GM12873 (cell line): ENCODE measurements around the gene MADD.

Experiments used
- TF ChIP-seq, protein P1 (sequence below): IDR thresholded peaks from 2 replicates; pipeline ENCODE4 v1.5.1; 2012; ENCODE audit warnings: low read depth, mild to moderate bottlenecking, moderate library complexity, low read length, control low read depth; ENCODE audit not compliant: insufficient read depth; ENCODE audit errors: missing control alignments

The MADD gene

DNA sequence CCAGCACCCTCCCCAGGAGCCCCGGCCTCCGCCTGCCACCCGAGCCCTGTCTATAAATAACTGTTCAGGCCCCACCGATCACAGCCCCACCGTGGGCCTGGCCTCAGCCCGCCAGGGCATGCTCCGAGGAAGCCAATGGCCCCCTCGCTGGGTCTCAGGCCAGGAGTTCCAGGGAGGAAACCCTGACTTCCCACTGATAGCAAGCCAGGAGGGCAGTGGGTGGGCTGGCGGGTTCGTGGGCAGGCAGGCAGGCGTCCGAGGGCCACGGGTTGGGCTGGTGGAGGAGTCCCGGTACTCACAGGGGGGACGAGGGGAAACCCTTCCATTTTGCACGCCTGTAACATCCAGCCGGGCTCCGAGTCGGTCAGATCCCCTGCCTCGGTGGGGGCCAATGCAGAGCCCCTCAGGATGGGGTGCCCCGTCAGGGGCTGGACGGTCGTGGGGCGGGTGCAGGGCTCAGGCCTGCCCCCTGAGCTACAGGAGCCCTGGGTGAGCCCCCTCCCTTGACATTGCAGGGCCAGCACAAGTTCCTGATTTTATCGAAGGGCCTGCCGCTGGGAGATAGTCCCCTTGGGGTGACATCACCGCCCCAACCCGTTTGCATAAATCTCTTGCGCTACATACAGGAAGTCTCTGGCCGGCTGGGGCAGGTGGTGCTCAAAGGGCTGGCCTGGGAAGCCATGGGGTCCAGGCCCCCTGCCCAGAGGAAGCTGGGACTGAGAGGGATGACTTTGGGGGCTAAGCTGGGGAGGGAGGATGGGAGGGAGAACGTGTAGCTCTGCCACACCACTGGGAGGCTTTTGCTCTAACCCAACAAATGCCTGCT lies 108.3 kb downstream of the MADD start, which contains the start of gene SPI1:
Gene SPI1, minus strand, starts transcription at position 538 of the 826 bp plus-strand sequence. Its CDS starts 194 bp downstream, at position 344.
- TF ChIP-seq, protein P1, sequence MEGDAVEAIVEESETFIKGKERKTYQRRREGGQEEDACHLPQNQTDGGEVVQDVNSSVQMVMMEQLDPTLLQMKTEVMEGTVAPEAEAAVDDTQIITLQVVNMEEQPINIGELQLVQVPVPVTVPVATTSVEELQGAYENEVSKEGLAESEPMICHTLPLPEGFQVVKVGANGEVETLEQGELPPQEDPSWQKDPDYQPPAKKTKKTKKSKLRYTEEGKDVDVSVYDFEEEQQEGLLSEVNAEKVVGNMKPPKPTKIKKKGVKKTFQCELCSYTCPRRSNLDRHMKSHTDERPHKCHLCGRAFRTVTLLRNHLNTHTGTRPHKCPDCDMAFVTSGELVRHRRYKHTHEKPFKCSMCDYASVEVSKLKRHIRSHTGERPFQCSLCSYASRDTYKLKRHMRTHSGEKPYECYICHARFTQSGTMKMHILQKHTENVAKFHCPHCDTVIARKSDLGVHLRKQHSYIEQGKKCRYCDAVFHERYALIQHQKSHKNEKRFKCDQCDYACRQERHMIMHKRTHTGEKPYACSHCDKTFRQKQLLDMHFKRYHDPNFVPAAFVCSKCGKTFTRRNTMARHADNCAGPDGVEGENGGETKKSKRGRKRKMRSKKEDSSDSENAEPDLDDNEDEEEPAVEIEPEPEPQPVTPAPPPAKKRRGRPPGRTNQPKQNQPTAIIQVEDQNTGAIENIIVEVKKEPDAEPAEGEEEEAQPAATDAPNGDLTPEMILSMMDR: no peak

DNA sequence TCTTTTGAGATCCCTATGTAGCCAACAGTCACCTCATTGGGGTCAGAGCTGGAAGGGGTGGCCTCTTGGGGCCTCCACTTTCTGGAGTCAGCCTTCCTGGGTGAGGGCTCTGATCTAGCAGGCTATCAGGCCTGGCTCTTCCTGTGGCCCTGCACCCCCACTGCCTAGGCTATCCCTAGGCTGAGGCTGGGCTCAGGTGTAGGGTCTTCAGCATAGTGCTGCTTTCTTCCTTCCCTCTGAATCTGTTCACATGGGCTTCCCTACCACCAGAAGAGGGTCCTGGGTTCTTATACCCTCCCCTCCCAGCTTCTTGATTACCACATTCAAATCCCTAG lies 108.9 kb downstream of the MADD start:
- TF ChIP-seq, protein P1: no peak

DNA sequence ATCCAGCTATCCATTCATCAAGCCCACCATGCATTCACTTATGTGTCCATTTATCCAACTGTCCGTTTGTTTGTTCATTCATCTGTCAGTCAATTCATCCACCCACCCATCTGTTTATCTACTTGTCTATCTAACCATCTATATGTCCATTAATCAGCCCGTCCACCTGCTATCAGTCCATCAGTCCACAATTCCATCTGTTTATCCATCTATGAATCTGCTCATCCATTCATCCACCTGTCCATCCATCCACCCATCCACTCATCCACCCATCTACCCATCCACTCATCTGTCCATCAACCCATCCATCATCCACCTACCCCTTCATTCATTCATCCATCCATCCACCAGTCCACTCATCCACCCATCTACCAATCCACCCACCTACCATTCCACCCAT lies 109.4 kb downstream of the MADD start:
- TF ChIP-seq, protein P1: no peak
